ENCODE data around the gene JADE3.

The JADE3 gene

DNA sequence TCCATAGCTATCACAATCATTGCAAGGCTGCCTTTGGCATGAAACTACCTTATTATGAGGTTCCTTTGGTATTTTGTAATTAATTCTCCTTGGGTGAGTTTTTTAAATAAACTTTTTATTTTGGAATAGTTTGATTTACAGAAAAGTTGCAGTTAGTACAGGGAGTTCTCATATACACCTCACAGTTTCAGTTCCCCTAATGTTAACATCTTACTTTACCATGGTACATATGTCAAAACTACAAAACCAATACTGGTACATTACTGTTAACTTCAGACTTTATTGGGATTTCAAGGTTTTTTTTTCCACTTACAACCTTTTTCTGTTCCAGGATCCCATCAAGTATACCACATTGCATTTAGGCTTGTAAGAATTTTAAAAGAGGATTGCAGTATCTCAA, 114.0 kb downstream of the JADE3 start:
- no peak for DNase-seq (ENCODE audit: low spot score)

DNA sequence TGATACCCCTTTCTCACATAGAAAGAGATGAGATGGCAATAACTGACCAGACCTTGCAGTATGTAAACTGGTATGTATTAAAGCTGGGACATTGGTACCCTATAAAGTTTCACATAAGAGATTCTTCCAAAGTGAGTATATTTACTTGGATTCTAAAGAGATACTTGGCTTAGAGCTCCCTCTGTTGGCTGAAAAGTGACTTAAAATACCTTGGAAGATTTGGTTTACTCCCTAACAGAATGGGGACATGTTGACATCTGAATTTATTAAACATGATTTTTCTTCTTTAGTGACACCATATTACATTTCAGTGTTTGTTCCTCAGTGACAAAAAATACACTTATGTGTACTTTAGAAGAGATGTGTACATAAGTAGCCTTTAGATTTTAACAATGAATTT, 118.1 kb downstream of the JADE3 start:
- DNase-seq (ENCODE audit: low spot score): peak; percentile 27

- DNase-seq (ENCODE audit: low spot score): no peak
Measured at GRCh38 chrX:47047989-47048388, 135.8 kb downstream of the JADE3 start.

DNA sequence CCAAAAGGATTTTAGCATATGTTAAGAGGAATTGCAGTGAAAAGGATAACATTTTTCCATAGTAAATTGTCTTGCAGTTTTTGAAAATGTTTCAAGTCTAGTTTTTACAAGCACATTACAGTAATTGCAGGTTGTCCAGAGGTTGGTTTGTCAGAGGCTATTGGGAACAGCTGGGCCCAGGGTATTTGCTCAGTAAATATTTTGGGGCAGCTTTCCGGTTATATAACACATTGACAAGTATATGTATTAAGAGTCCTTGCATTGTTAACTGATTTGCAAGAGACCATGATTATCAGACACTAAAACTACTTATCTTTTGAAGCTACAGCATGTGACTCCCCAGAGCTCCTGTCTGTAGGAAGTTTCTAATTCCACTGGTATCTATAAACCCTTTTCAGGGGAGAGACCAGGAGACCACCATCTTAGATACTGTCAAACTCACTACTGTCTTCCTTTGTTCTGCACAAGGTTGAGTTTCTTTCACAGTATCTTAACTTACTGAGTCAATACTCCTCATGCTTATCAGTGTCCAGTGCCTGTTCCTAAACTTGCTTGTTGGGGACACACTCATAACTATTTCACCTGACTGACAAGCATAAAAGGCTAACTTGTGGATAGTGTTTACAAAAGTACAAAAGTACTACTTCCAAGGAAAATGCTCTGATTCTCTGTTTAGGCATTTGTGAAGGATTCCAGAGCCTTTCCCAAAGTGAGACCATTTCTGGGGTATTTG, 147.1 kb downstream of the JADE3 start:
- DNase-seq (ENCODE audit: low spot score): no peak

GRCh38 chrX:47060708-47061107, 148.5 kb downstream of the JADE3 start:
- DNase-seq (ENCODE audit: low spot score): no peak

- DNase-seq (ENCODE audit: low spot score): no peak
Measured at GRCh38 chrX:47061238-47061919, 149.2 kb downstream of the JADE3 start.

DNA sequence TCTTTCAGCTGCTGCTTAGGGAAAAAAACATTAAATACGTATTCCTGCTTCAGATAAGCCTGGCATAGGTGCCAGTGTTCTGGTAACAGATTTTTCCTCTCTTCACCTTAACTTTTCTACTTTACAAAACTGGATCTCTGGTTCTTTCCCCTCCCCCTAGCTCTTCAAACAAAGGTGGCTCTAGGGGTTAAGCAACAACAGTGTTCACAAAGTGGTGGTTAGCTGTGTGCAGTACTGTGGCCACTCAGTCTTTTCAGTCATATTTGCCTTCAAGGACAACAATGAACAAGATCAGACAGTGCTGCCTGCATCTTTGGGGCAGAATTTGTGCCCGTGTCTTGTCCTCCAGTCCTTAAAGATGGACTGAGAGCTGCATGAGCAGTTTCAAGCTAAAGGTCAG, 151.0 kb downstream of the JADE3 start:
- no peak for DNase-seq (ENCODE audit: low spot score)

- DNase-seq (ENCODE audit: low spot score): no peak
Measured at GRCh38 chrX:47068214-47068613, 156.0 kb downstream of the JADE3 start.

DNA sequence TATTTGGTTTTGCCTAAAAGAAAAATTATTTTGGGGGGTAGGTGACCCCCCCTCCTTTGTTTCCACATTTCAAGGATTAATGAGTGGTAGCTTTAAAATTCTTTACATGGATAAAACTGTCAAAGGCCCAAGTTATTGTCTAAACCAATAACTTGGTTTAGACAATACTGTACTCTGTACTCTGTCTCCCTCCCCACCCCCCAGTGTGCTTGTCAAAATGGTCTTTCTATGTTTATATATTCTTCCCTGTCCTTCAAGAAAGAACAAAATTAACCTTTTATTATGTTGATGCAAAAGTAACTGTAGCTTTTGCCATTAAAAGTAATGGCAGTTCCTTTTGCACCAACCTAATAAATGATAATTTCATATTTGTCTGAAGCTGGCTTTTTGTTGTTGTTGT, 156.5 kb downstream of the JADE3 start:
- no peak for DNase-seq (ENCODE audit: low spot score)

- no peak for DNase-seq (ENCODE audit: low spot score)
Measured at GRCh38 chrX:47078129-47079043, 166.2 kb downstream of the JADE3 start, which contains the start of gene RGN. RGN (plus strand) TSS chrX:47078443; CDS start chrX:47081145, 2,702 bp downstream.

GRCh38 chrX:47080215-47080914, 168.1 kb downstream of the JADE3 start:
- no peak for DNase-seq (ENCODE audit: low spot score)

DNA sequence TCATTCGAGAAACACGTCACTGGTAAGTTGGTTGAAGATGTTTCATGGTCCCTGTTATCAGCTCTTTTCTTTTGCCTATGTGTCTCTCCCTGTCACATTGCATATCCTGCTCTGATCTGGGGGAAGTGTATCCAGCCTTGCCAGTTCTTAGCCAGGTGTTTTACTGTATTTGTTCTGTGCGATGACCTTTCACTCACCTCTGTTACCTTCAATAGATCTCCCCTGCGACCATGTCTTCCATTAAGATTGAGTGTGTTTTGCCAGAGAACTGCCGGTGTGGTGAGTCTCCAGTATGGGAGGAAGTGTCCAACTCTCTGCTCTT, 168.7 kb downstream of the JADE3 start:
- no peak for DNase-seq (ENCODE audit: low spot score)

- no peak for DNase-seq (ENCODE audit: low spot score)
Measured at GRCh38 chrX:47091149-47091775, 179.0 kb downstream of the JADE3 start.

DNA sequence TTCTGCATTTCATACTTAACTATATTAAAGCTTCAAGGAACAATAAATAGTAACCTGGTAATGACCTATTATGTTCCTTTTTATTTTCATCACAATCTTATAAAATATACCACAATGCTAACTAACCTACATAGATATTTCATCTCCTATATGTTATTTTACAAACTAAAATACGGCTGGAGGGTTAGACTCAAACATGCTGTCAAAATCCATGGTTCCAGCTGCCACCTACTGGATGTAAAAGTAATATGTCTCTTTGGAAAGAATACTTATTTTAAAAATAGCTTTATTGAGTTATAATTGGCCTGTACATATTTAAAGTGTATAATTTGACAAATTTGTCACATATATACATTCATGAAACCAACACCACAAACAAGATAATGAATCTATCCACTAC, 181.0 kb downstream of the JADE3 start:
- no peak for DNase-seq (ENCODE audit: low spot score)

- no peak for DNase-seq (ENCODE audit: low spot score)
Measured at GRCh38 chrX:47093860-47094259, 181.6 kb downstream of the JADE3 start.

- DNase-seq (ENCODE audit: low spot score): no peak
Measured at GRCh38 chrX:47097018-47097417, 184.8 kb downstream of the JADE3 start.

DNA sequence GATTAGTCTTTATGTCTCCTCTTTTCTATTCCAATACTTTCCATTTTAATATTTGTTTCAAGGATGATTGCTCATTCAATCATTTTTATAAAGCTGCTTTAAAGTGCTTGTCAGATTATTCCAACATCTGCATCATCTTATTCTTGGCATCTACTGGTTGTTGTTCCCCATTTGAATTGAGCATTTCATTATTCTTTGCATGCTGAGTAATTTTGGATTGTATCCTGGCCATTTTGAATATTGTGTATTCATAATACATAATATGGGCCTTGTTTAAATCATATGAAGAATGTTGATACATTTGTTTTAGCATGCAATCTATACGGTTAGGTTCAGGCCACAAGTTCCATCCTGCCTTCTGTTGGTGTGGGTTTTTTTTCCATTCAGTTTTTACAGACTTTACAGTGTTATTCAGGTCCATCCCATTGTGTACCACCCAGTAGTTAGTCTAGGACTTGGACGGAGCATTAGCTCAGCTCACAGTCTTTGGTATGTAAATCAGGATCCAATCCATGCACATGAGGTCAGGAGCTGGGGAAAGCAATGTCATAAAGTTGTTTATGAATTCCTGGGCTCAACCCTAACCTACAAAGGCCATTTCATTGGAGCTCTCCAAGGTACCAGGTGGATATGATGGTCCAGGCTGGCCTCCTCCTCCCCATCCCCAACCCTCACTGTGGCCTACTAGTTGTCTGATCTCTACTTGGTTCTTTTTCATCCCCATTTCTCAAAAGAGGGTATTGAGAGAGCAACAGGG, 186.3 kb downstream of the JADE3 start:
- no peak for DNase-seq (ENCODE audit: low spot score)

DNA sequence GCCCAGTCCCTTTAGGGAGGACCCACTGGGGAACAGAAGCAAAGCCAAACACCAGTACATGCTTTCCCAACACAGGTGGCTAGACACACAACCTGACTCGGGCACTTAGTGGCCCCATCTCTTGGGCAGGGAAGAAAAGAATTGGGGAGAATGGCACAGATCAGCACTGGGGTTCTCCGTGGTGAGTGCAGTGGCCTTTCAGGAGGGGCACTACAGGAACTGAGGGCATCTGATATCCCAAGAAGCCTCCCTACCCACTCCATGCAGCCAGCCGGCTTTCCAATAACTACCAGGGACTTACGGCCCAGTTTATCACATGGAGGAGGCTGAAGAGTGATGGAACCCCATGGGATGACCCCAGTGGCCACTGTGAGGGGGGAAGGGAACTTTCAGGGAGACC, 189.0 kb downstream of the JADE3 start:
- no peak for DNase-seq (ENCODE audit: low spot score)

All from CD4-positive, alpha-beta T cell treated with Interleukin-6 at 100 ng/mL for 8 hours (primary cell).